Aorta (tissue), 5 donors: ENCODE results near the gene SLC6A18. TPM values are rescaled to one million over a fixed set of nuclear protein-coding genes. Genes with fewer than 3 reads are reported as not detected.
"Not testable (repeated sequence)": the region's sequence is repeated elsewhere in the genome, so short reads cannot be mapped to it uniquely, and the experiment has no call there.

ENCODE experiments used
- ATAC-seq: fragments of 200-7000 bp; cut with Tn5 transposase; one replicate; pipeline ENCODE4 v1.9.1; 2022; ENCODE audit warnings: moderate library complexity; ENCODE audit not compliant: low FRiP score
- DNase-seq, 2 donors: peaks; one replicate each; pipeline ENCODE4 v3.0.0-alpha.2; 2020
- H3K27ac ChIP-seq, 2 donors: one replicate each; pipeline ENCODE4 v1.5.1; 2013; ENCODE audit warnings: low read length in 2 of 2, mild to moderate bottlenecking in 2 of 2, moderate library complexity in 2 of 2, control low read depth in 1 of 2, inconsistent platforms in 1 of 2, low read depth in 1 of 2
- H3K27me3 ChIP-seq, 2 donors: one replicate each; pipeline ENCODE4 v1.6.1; 2013; ENCODE audit warnings: control low read depth in 1 of 2, low read length in 1 of 2, mild to moderate bottlenecking in 1 of 2, moderate library complexity in 1 of 2; ENCODE audit not compliant: insufficient read depth in 2 of 2, control insufficient read depth in 1 of 2
- H3K36me3 ChIP-seq, 2 donors: one replicate each; pipeline ENCODE4 v1.6.1; 2013; ENCODE audit warnings: control low read depth in 1 of 2, low read length in 1 of 2, mild to moderate bottlenecking in 1 of 2; ENCODE audit not compliant: insufficient read depth in 2 of 2, control insufficient read depth in 1 of 2
- H3K4me1 ChIP-seq, 2 donors: one replicate each; pipeline ENCODE4 v1.6.1; 2013; ENCODE audit warnings: low read length in 2 of 2, control low read depth in 1 of 2, mild to moderate bottlenecking in 1 of 2, moderate library complexity in 1 of 2; ENCODE audit not compliant: insufficient read depth in 2 of 2, control insufficient read depth in 1 of 2
- H3K4me3 ChIP-seq, 2 donors: one replicate each; pipeline ENCODE4 v1.5.1; 2013; ENCODE audit warnings: low read length in 2 of 2, control low read depth in 1 of 2, mild to moderate bottlenecking in 1 of 2
- H3K9me3 ChIP-seq: one replicate; pipeline ENCODE4 v1.6.1; 2013; ENCODE audit warnings: mild to moderate bottlenecking, low read length; ENCODE audit not compliant: control insufficient read depth
- WGBS, 2 donors: extraction: QIAGEN DNeasy Blood & Tissue Kit; methylation state at CpG; one replicate each; pipeline ENCODE4 v1.1.7; 2013; 5-methylcytosine and 5-hydroxymethylcytosine counted together
- intact Hi-C, 2 donors: fragments of 100-400 bp; cut with DNase I; formaldehyde crosslinking; loops; one replicate each; pipeline versions ENCODE4 v1.14.2 to v1.15.0; 2022
- polyA plus RNA-seq, 2 donors: library from polyadenylated mRNA; stranded (reverse); fragments of 200-250 nt; gene quantifications; one replicate each; pipeline ENCODE4 v1.2.3, GENCODE V29; 2013
- total RNA-seq, 2 donors: library from RNA; stranded (reverse); fragmentation: NEBNext Ultra II Directional; extraction: Animal tissue kit (Norgen Biotek cat#: 25700); gene quantifications; one replicate each; pipeline ENCODE4 v1.2.1, GENCODE V29; 2021
- donor health status: healthy with polysubstance abuse.
- donor health status: Bipolar disorder and iron deficiency.
- donor health status: DM: no; HTN: no; CAD: no.
- donor health status: DM: no; HTN: no; CAD: no.
- donor health status: DM: yes; HTN: yes; CAD: no.

Gene SLC6A18
- total and polyA plus RNA-seq, 4 donors, result not detected

DNA sequence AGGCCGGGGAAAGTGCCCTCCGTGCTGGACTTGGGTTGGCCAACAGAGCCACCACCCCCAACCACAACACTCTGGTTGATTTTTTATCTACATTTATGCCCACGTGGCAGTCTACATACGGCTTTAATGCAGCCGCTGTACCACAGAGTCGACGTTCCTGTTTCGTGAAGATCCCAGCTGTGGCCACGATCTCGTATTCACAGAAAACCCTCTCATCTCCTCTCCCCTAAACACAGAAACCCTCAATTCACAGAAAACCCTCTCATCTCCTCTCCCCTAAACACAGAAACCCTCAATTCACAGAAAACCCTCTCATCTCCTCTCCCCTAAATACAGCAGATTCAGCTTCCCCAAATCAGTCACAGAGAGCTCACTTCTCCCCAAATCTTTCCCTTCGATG is 3.8 kb downstream of the SLC6A18 start:
- DNase-seq, H3K36me3 ChIP-seq, H3K4me3 ChIP-seq, H3K27ac ChIP-seq, intact Hi-C loops, ATAC-seq, H3K27me3 ChIP-seq, H3K4me1 ChIP-seq, H3K9me3 ChIP-seq: not testable (repeated sequence)
- WGBS, 2 donors, result 85 to 86% methylated on average over 11 of the region's 11 CpGs

- ATAC-seq (no peak), DNase-seq (no peak)
- H3K4me3 ChIP-seq, result no peak overlapping the region
- H3K36me3 ChIP-seq, result no peaks in the 10 kb centered on the region
- no peaks in the 10 kb centered on the region for H3K9me3 ChIP-seq
- intact Hi-C loops, result no loop called here
- H3K4me1 ChIP-seq, result no peaks in the 10 kb centered on the region
- no peak overlapping the region for H3K27ac ChIP-seq
- WGBS, 2 donors, result 33 to 34% methylated on average over 7 of the region's 7 CpGs
- no peaks in the 10 kb centered on the region for H3K27me3 ChIP-seq
Observed at GRCh38 chr5:1229822-1230221, 4.6 kb downstream of the SLC6A18 start.

- WGBS, 2 donors, result 87% methylated on average over 17 of the region's 17 CpGs
- DNase-seq, result no peak
- no peaks in the 10 kb centered on the region for H3K27me3 ChIP-seq
- no peaks in the 10 kb centered on the region for H3K4me1 ChIP-seq
- H3K4me3 ChIP-seq, result no peak overlapping the region
- intact Hi-C loops, result no loop called here
- no peak for ATAC-seq
- H3K36me3 ChIP-seq, result no peaks in the 10 kb centered on the region
- no peak overlapping the region for H3K27ac ChIP-seq
- peaks cover 4% of the 10 kb centered on the region for H3K9me3 ChIP-seq
Observed at GRCh38 chr5:1230551-1230950, 5.4 kb downstream of the SLC6A18 start.

DNA sequence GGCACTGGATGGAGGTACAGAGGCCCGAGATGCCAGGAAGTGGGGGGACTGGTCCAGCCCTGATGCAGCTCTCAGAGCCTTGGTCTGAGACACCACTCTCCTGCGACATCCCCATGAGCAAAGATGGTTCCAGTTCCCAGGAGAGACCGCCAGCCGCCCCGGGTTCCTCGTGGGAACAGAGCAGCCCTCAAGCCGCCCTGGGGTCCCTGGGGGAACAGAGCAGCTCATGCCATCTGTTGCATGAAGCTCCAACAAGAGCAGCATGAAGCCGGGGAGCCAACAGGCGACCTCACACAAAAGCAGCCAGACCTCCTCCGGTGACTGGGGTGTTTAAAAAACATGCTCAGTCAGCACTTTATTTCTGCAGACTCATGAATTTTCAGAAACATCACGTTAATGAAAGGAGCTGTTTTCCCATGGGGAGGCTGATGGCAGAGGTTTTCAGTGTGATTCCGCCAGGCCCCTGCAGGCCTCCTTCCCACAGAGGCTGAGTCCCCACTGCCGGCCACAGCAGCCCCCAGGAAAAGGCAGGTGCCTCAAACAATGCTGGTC is 6.2 kb downstream of the SLC6A18 start:
- Histone ChIP-seq H3K27me3 (no peaks in the 10 kb centered on the region), H3K27ac (no peak overlapping the region), H3K9me3 (peaks cover 5% of the 10 kb centered on the region), H3K4me1 (no peaks in the 10 kb centered on the region), H3K4me3 (no peak overlapping the region), H3K36me3 (no peaks in the 10 kb centered on the region)
- WGBS, 2 donors, result 30 to 37% methylated on average over 13 of the region's 13 CpGs
- ATAC-seq (no peak), DNase-seq (no peak)
- intact Hi-C loops, result no loop called here

DNA sequence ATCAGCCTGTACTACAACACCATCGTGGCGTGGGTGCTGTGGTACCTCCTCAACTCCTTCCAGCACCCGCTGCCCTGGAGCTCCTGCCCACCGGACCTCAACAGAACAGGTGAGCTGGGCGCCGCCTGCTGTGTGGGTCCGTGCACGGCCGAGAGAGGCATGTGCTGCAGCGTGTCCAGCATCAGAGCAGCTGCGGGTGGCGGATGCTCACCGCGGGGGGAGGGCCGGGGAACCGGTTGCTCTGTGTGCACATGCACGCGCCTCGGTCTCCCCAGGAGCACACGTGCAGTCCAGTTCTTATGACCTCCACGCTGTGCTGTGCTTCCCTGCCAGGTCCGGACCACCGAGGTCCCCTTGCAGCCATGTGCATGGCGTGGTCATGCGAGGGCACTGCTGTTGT is 7.6 kb downstream of the SLC6A18 start:
- Histone ChIP-seq H3K27me3 (no peaks in the 10 kb centered on the region), H3K4me3 (no peak overlapping the region), H3K9me3 (peaks cover 7% of the 10 kb centered on the region), H3K27ac (no peak overlapping the region), H3K36me3 (no peaks in the 10 kb centered on the region), H3K4me1 (no peaks in the 10 kb centered on the region)
- intact Hi-C loops, result no loop called here
- ATAC-seq, result no peak
- 92 to 94% methylated on average over 22 to 25 of the region's 25 CpGs for WGBS, 2 donors
- DNase-seq, result no peak

- no peak overlapping the region for H3K27ac ChIP-seq
- peaks cover 7% of the 10 kb centered on the region for H3K9me3 ChIP-seq
- DNase-seq, result no peak
- 81 to 83% methylated on average over 8 of the region's 8 CpGs for WGBS, 2 donors
- intact Hi-C loops, result no loop called here
- H3K4me1 ChIP-seq, result no peaks in the 10 kb centered on the region
- no peak overlapping the region for H3K4me3 ChIP-seq
- no peak for ATAC-seq
- no peaks in the 10 kb centered on the region for H3K36me3 ChIP-seq
- no peaks in the 10 kb centered on the region for H3K27me3 ChIP-seq
Observed at GRCh38 chr5:1235379-1235778, 10.2 kb downstream of the SLC6A18 start.

GRCh38 chr5:1235838-1236237 is 10.7 kb downstream of the SLC6A18 start:
- no peak for ATAC-seq
- Histone ChIP-seq H3K4me3 (no peak overlapping the region), H3K4me1 (no peaks in the 10 kb centered on the region), H3K9me3 (peaks cover 7% of the 10 kb centered on the region), H3K27ac (no peak overlapping the region), H3K27me3 (no peaks in the 10 kb centered on the region), H3K36me3 (no peaks in the 10 kb centered on the region)
- intact Hi-C loops, result no loop called here
- no peak for DNase-seq
- 96 to 97% methylated on average over 1 of the region's 1 CpG for WGBS, 2 donors

DNA sequence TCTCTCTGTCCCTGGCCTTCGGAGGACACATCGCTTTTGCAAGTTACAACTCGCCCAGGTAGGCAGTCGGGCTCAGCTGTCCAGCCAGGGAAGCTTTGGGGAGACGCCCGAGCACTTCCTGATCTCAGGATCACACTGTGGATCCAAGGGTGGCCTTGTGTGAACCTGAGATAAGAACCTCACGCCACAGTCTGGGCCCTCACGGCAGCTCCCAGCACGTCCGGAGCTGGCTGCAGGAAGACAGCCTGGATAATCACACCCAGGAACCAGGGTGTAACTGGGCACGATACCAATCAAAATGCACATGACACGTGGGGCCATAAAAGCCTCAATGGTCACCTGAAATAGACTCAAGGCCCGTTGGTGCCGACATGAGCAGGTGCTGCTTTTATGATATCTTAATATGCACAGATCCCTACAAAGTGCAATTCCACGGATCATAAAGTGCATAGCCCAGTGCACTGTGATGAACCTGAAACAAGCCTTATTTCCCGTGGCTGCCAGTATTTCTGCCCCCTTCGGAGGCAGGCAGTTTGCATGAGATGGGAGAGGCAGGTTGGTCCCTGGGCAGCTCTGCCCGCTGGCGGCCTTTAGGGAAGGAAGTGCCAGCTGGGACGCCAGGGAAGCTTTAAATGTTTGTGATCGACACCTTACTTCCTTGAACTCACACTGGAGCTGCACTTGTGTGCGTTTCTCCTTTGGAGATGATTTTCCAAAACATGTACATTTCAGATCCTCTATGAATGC is 14.5 kb downstream of the SLC6A18 start:
- Histone ChIP-seq H3K4me1 (no peaks in the 10 kb centered on the region), H3K27me3 (no peaks in the 10 kb centered on the region), H3K4me3 (no peak overlapping the region), H3K9me3 (peaks cover 7% of the 10 kb centered on the region), H3K27ac (no peak overlapping the region), H3K36me3 (no peaks in the 10 kb centered on the region)
- 76 to 77% methylated on average over 22 of the region's 22 CpGs for WGBS, 2 donors
- DNase-seq (no peak), ATAC-seq (no peak)
- intact Hi-C loops, result no loop called here
